Right cardiac atrium (tissue), 5 donors: Measurements from ENCODE around the gene UBAC2. TPM values are rescaled to one million over a fixed set of nuclear protein-coding genes. Genes with fewer than 3 reads are reported as not detected.
"Not testable (repeated sequence)": the region's sequence is repeated elsewhere in the genome, so short reads cannot be mapped to it uniquely, and the experiment has no call there.

Experiments
- ATAC-seq, 2 donors: fragments of 200-7000 bp; cut with Tn5 transposase; one replicate each; pipeline versions ENCODE4 v1.8.0 to v1.9.1; 2020; ENCODE audit warnings: moderate library complexity in 2 of 2, mild to moderate bottlenecking in 1 of 2
- DNase-seq, 3 donors: peaks; one replicate each; pipeline ENCODE4 v3.0.0-alpha.2; 2020
- H3K27ac ChIP-seq: one replicate; pipeline ENCODE4 v1.5.1; 2013; ENCODE audit warnings: mild to moderate bottlenecking, low read length, control low read depth, moderate library complexity
- H3K27me3 ChIP-seq: one replicate; pipeline ENCODE4 v1.6.1; 2013; ENCODE audit not compliant: control insufficient read depth, insufficient read depth
- H3K4me1 ChIP-seq: one replicate; pipeline ENCODE4 v1.6.1; 2013; ENCODE audit warnings: low read length; ENCODE audit not compliant: control insufficient read depth, insufficient read depth
- H3K4me3 ChIP-seq: one replicate; pipeline ENCODE4 v1.5.1; 2013; ENCODE audit warnings: low read length, control low read depth
- H3K9me3 ChIP-seq: one replicate; pipeline ENCODE4 v1.6.1; 2013; ENCODE audit warnings: low read length; ENCODE audit not compliant: control insufficient read depth
- WGBS: extraction: QIAGEN DNeasy Blood & Tissue Kit; methylation state at CpG from one replicate; pipeline ENCODE4 v1.1.7; 2013; 5-methylcytosine and 5-hydroxymethylcytosine counted together
- intact Hi-C, 4 donors: fragments of 100-400 bp; cut with DNase I; formaldehyde crosslinking; loops; one replicate each; pipeline versions ENCODE4 v1.11.0 to v1.14.0; 2022 to 2023
- polyA plus RNA-seq: library from polyadenylated mRNA; stranded (reverse); fragments of 200-250 nt; gene quantifications from one replicate; pipeline ENCODE4 v1.2.3, GENCODE V29; 2013
- total RNA-seq, 4 donors: library from RNA; stranded (reverse); fragmentation: NEBNext Ultra II Directional; extraction: Animal tissue kit (Norgen Biotek cat#: 25700); gene quantifications; one replicate each; pipeline ENCODE4 v1.2.1, GENCODE V29; 2021
- donor health status: healthy with polysubstance abuse.
- donor health status: DM: no; HTN: yes; CAD: no.
- donor health status: DM: no; HTN: no; CAD: no.
- donor health status: DM: no; HTN: yes; CAD: no; lungs with severe emphysema.
- donor health status: DM: yes; HTN: yes; CAD: no.

UBAC2 gene
- total and polyA plus RNA-seq, 5 donors: 41.7 to 52.2 (median 47.6) TPM

GRCh38 chr13:99404005-99404755, 203.5 kb downstream of the UBAC2 start:
- intact Hi-C loops: no loop called here
- H3K27me3 ChIP-seq: no peaks in the 10 kb centered on the region
- no peaks in the 10 kb centered on the region for H3K9me3 ChIP-seq
- WGBS: 64% methylated on average over 24 of the region's 24 CpGs
- DNase-seq (no peak), ATAC-seq (peak in 1 of 2 donors; percentile 30)
- H3K4me3 ChIP-seq: no peak overlapping the region
- no peaks in the 10 kb centered on the region for H3K4me1 ChIP-seq
- H3K27ac ChIP-seq: no peak overlapping the region

- no peaks in the 10 kb centered on the region for H3K4me1 ChIP-seq
- no peak overlapping the region for H3K4me3 ChIP-seq
- intact Hi-C loops: no loop called here
- 81% methylated on average over 15 of the region's 15 CpGs for WGBS
- ATAC-seq: no peak
- no peaks in the 10 kb centered on the region for H3K27me3 ChIP-seq
- no peaks in the 10 kb centered on the region for H3K9me3 ChIP-seq
- no peak for DNase-seq
- H3K27ac ChIP-seq: no peak overlapping the region
Measured at GRCh38 chr13:99405966-99406365, 205.3 kb downstream of the UBAC2 start.

DNA sequence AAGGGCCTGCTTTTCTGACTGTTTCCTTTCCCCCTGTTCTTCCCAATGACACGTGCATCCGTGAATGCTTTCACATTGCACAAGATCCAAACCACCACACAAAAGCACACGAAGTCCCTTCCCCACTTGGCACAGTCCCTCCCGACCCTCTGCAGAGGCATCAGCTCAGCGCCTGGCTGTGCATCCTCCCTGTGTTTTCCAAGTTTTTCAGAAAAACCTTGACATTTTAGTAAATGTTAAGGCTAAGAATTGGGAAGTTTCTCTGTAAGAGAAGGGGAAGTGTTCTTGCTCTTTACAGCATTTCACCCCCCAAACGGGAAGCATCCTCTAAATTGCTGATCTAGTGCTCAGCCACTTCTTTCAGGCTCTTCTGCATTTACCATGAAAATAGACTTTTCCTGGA, 206.1 kb downstream of the UBAC2 start:
- DNase-seq (no peak), ATAC-seq (peak; percentile 25 to 36)
- intact Hi-C loops: no loop called here
- Histone ChIP-seq H3K9me3 (no peaks in the 10 kb centered on the region), H3K4me1 (no peaks in the 10 kb centered on the region), H3K4me3 (no peak overlapping the region), H3K27me3 (no peaks in the 10 kb centered on the region), H3K27ac (no peak overlapping the region)
- WGBS: 37% methylated on average over 6 of the region's 6 CpGs

DNA sequence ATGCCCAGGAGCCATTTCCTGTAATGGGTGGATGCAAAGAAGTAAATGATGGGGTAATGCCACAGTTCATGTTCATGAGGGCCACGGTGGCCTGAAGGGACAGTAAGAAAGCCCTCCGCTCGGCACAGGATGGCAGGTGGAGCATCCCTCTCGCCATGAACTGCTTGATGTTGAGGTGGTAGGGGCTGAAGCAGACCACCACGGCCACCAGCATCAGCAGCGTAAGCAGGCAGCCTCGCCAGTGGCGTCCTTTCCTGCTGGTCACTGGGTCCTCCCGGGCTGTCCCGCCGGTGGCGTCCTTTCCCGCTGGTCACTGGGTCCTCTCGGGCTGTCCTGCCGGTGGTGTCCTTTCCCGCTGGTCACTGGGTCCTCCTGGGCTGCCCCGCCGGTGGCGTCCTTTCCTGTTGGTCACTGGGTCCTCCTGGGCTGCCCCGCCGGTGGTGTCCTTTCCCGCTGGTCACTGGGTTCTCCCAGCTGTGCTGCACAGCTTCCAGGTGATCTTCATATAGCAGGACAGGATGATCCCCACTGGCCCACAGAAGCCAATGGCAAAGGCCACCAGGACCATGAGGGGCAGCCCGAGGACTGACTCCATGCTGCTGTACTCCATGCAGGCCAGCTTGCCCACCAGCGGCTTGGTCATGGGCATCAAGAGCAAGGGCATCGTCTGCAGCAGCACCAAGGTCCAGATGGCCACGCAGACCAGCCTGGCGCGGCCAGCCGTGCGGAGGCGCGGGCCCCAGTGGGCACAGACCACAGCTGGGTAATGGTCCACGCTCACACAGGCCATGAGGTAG, 207.4 kb downstream of the UBAC2 start:
- DNase-seq (no peak), ATAC-seq (no peak)
- Histone ChIP-seq H3K4me3 (no peak overlapping the region), H3K27ac (no peak overlapping the region), H3K9me3 (no peaks in the 10 kb centered on the region), H3K4me1 (no peaks in the 10 kb centered on the region), H3K27me3 (no peaks in the 10 kb centered on the region)
- WGBS: 84% methylated on average over 29 of the region's 33 CpGs
- intact Hi-C loops: no loop called here

DNA sequence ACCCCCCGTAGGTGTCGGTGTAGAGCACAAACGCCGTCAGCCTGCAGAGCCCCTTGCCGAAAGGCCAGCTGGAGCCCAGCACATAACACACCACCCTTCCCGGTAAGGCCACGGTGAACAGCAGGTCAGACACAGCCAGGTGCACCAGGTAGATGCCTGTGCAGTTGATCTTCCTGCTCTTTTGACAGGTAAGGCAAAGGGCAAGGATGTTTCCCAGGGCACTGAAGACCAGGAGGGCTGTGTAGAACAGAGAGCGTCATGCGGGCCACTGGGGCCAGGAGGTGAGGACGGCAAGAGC, 208.0 kb downstream of the UBAC2 start:
- H3K9me3 ChIP-seq: no peaks in the 10 kb centered on the region
- ATAC-seq: no peak
- no peak for DNase-seq
- no peaks in the 10 kb centered on the region for H3K27me3 ChIP-seq
- no peak overlapping the region for H3K27ac ChIP-seq
- no peak overlapping the region for H3K4me3 ChIP-seq
- intact Hi-C loops: no loop called here
- no peaks in the 10 kb centered on the region for H3K4me1 ChIP-seq
- WGBS: 96% methylated on average over 10 of the region's 10 CpGs

DNA sequence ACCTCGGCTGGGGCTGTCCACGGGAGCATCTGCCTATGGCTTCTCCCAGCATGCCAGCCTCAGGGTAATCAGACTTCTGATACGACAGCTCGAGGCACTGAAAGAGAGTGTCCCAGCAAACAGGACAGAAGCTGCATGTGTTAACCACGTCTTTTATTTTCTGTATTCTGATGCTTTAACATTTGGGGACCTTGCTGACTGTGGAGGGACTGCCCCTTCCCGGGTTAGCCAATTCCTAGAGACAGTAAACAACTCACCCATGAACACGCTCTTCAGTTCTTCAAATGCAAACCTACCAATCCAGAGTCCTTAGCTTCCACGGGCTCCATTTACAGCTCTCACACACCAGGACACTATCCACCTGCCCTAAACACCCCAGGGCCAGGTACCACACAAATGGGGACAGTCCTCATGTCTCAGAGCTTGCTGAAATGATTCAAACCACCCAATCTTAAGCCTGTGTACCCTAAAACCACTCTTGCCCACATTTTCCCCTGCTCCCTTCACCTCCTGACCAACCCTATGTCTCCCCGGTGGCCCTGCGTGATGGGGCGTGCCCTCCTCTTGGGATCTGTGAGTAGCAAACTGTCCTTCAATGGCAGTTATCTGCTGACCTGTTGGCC, 208.9 kb downstream of the UBAC2 start:
- DNase-seq, H3K27me3 ChIP-seq, intact Hi-C loops, H3K27ac ChIP-seq, H3K9me3 ChIP-seq, H3K4me1 ChIP-seq, ATAC-seq, H3K4me3 ChIP-seq: not testable (repeated sequence)
- 83% methylated on average over 11 of the region's 11 CpGs for WGBS

- DNase-seq, H3K4me1 ChIP-seq, H3K4me3 ChIP-seq, H3K27ac ChIP-seq, ATAC-seq, H3K9me3 ChIP-seq, H3K27me3 ChIP-seq, intact Hi-C loops: not testable (repeated sequence)
- WGBS: 85% methylated on average over 13 of the region's 13 CpGs
Measured at GRCh38 chr13:99410646-99411475, 210.2 kb downstream of the UBAC2 start.

GRCh38 chr13:99412856-99413255, 212.2 kb downstream of the UBAC2 start:
- H3K9me3 ChIP-seq: no peaks in the 10 kb centered on the region
- H3K4me1 ChIP-seq: no peaks in the 10 kb centered on the region
- H3K27me3 ChIP-seq: no peaks in the 10 kb centered on the region
- intact Hi-C loops: no loop called here
- no peak overlapping the region for H3K4me3 ChIP-seq
- no peak overlapping the region for H3K27ac ChIP-seq
- ATAC-seq (no peak), DNase-seq (no peak)
- 65% methylated on average over 1 of the region's 1 CpG for WGBS

GRCh38 chr13:99414048-99414995, 213.7 kb downstream of the UBAC2 start:
- 68% methylated on average over 15 of the region's 15 CpGs for WGBS
- no peaks in the 10 kb centered on the region for H3K9me3 ChIP-seq
- ATAC-seq (no peak), DNase-seq (no peak)
- no peaks in the 10 kb centered on the region for H3K27me3 ChIP-seq
- H3K27ac ChIP-seq: no peak overlapping the region
- H3K4me3 ChIP-seq: no peak overlapping the region
- intact Hi-C loops: no loop called here
- no peaks in the 10 kb centered on the region for H3K4me1 ChIP-seq

GRCh38 chr13:99415014-99415650, 214.5 kb downstream of the UBAC2 start:
- Histone ChIP-seq H3K4me1 (no peaks in the 10 kb centered on the region), H3K4me3 (no peak overlapping the region), H3K9me3 (no peaks in the 10 kb centered on the region), H3K27me3 (no peaks in the 10 kb centered on the region), H3K27ac (no peak overlapping the region)
- WGBS: 78% methylated on average over 13 of the region's 13 CpGs
- intact Hi-C loops: no loop called here
- peak; percentile 49 to 61 for ATAC-seq
- DNase-seq: peak in 1 of 3 donors; percentile 63
